ENCODE data around the gene AUNIP.

DNA sequence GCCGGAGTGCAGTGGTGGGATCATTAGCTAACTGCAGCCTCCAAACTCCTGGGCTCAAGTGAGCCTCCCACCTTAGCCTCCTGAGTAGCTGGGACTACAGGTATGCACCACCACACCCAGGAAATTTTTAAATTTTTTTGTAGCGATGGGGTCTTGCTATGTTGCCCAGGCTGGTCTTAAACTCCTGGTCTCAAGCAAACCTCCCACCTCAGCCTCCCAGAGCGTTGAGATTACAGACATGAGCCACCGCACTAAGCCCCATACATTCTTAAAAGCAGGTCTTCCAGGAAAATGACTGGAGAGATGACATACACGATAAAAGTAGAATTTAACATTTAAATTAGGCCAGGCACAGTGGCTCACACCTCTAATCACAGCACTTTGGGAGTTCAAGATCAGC is 26.1 kb downstream of the AUNIP start:
- TF ChIP-seq, protein P1, sequence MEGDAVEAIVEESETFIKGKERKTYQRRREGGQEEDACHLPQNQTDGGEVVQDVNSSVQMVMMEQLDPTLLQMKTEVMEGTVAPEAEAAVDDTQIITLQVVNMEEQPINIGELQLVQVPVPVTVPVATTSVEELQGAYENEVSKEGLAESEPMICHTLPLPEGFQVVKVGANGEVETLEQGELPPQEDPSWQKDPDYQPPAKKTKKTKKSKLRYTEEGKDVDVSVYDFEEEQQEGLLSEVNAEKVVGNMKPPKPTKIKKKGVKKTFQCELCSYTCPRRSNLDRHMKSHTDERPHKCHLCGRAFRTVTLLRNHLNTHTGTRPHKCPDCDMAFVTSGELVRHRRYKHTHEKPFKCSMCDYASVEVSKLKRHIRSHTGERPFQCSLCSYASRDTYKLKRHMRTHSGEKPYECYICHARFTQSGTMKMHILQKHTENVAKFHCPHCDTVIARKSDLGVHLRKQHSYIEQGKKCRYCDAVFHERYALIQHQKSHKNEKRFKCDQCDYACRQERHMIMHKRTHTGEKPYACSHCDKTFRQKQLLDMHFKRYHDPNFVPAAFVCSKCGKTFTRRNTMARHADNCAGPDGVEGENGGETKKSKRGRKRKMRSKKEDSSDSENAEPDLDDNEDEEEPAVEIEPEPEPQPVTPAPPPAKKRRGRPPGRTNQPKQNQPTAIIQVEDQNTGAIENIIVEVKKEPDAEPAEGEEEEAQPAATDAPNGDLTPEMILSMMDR (IDR thresholded peaks at IDR 0.05) = no peak
- no peak for TF ChIP-seq POLR2A (IDR thresholded peaks at IDR 0.05)

All from lower leg skin (tissue), 3 donors.